ENCODE data around the gene GPC3. TPM values are rescaled to one million over a fixed set of nuclear protein-coding genes. Genes with fewer than 3 reads are reported as not detected.

Gene GPC3
- total and polyA plus RNA-seq, 2 of the 4 experiments (the other 2 are of a cell fraction) = not detected

- H3K4me1 ChIP-seq (ENCODE audit: control insufficient read depth, insufficient read depth, low read length) = no peaks in the 10 kb centered on the region
- dilution Hi-C loops (cut with HindIII; ENCODE audit: low sequenced_read_pairs, unreplicated experiment) = no loop called here
- TF ChIP-seq SMC3 (IDR thresholded peaks at IDR 0.05; ENCODE audit: low read depth, low read length) (no peak), ELK1 (IDR thresholded peaks at IDR 0.05; ENCODE audit: borderline replicate concordance, low read depth, low read length) (no peak), MXI1 (IDR thresholded peaks at IDR 0.05; ENCODE audit: borderline replicate concordance, low read depth, low read length) (no peak), BHLHE40 (IDR thresholded peaks at IDR 0.05; ENCODE audit: low read depth, low read length) (no peak), MAZ (IDR thresholded peaks at IDR 0.05; ENCODE audit: borderline replicate concordance, low read depth, low read length) (no peak), CTCF (conservative IDR thresholded peaks at IDR 0.05; ENCODE audit: low read depth, low read length) (no peak), FOS (IDR thresholded peaks at IDR 0.05; ENCODE audit: low read depth, low read length) (no peak), CEBPB (IDR thresholded peaks at IDR 0.05; ENCODE audit: low read depth, low read length) (no peak), MAFK (IDR thresholded peaks at IDR 0.05; ENCODE audit: low read depth, low read length) (no peak), RAD21 (IDR thresholded peaks at IDR 0.05; ENCODE audit: low read length) (no peak), USF2 (IDR thresholded peaks at IDR 0.05; ENCODE audit: low read depth, low read length) (no peak), RCOR1 (IDR thresholded peaks at IDR 0.05; ENCODE audit: insufficient replicate concordance, low read length) (no peak), RFX5 (IDR thresholded peaks at IDR 0.05; ENCODE audit: low read depth, low read length) (no peak), POLR2A (IDR thresholded peaks at IDR 0.05; ENCODE audit: low read depth, low read length) (no peak), NFE2L2 (IDR thresholded peaks at IDR 0.05; ENCODE audit: low read depth, low read length) (no peak)
These were observed 9.2 kb upstream of the GPC3 start for GRCh38 chrX:133994576-133994975.

More at GRCh38 chrX:133994576-133994975, 9.2 kb upstream of the GPC3 start:
- no peak overlapping the region for H2AK9ac ChIP-seq (replicated peaks; ENCODE audit: low read depth, low read length, poor library complexity)
- H3K27me3 ChIP-seq (ENCODE audit: control insufficient read depth, insufficient read depth, low read length) = peaks cover 2% of the 10 kb centered on the region; the same call in 1 of the 2 replicates
- ChIA-PET POLR2A (ENCODE audit: unreplicated experiment) (no interaction called here), CTCF (interaction anchor here (0.5 kb wide), 1 partner anchor 31 kb away, joined by 4 read pairs; no protein-coding TSS in a partner anchor)
- no peaks in the 10 kb centered on the region for H3K9me1 ChIP-seq (ENCODE audit: insufficient read depth, low read length)
- no peak for ATAC-seq (ENCODE audit: low read depth)
- no peak overlapping the region for H2AK5ac ChIP-seq (ENCODE audit: low read depth, low read length)
- H3K18ac ChIP-seq (ENCODE audit: low read depth, low read length) = no peak overlapping the region
- intact Hi-C loops (cut with micrococcal nuclease) = no loop called here
- no peak overlapping the region for H4K8ac ChIP-seq (ENCODE audit: low read depth in 2 of 2, low read length in 2 of 2)
- H3K56ac ChIP-seq (ENCODE audit: extremely low read depth, insufficient read depth, low read length) = no peak overlapping the region
- no peak overlapping the region for H4K5ac ChIP-seq (ENCODE audit: low read depth, low read length)
- H4K91ac ChIP-seq (ENCODE audit: insufficient read depth, low read depth, low read length) = no peak overlapping the region
- H3K23ac ChIP-seq (ENCODE audit: low read depth, low read length) = no peak overlapping the region
- in situ Hi-C loops (cut with MboI; ENCODE audit: low sequenced_read_pairs) = no loop called here
- H2AFZ ChIP-seq (replicated peaks; ENCODE audit: low read length, poor library complexity) = no peak overlapping the region
- no peaks in the 10 kb centered on the region for H3K36me3 ChIP-seq (ENCODE audit: control insufficient read depth, insufficient read depth, low read length)
- no peak overlapping the region for H2BK20ac ChIP-seq (ENCODE audit: low read depth, low read length)
- no peak overlapping the region for H2BK120ac ChIP-seq (ENCODE audit: low read depth, low read length)
- no peak overlapping the region for H2BK15ac ChIP-seq (ENCODE audit: low read depth, low read length)
- H3K4ac ChIP-seq (ENCODE audit: low read depth, low read length) = no peak overlapping the region
- H3K4me2 ChIP-seq (ENCODE audit: low read depth, low read length) = no peak overlapping the region
- BruUV-seq (replicated peaks) = no TSS peak
- no peaks in the 10 kb centered on the region for H3K79me1 ChIP-seq (ENCODE audit: low read depth in 1 of 2, low read length in 2 of 2)
- H3K27ac ChIP-seq (ENCODE audit: insufficient read depth, low read length) = no peak overlapping the region
- no peak for DNase-seq
- no peak overlapping the region for H3K4me3 ChIP-seq (ENCODE audit: insufficient read depth, low read depth, low read length)
- WGBS, 2 experiments (ENCODE audit: extremely low coverage in 2 of 2, insufficient read length in 1 of 2) = no CpG with 5 or more reads among the region's 2 CpGs
- no peaks in the 10 kb centered on the region for H4K20me1 ChIP-seq (ENCODE audit: insufficient read depth, low read length)
- H3K9ac ChIP-seq (ENCODE audit: low read depth, low read length) = no peak overlapping the region
- no peak overlapping the region for H2BK5ac ChIP-seq (ENCODE audit: low read depth, low read length, poor library complexity, severe bottlenecking)
- H3K9me3 ChIP-seq (ENCODE audit: control insufficient read depth, insufficient read depth, low read length) = no peaks in the 10 kb centered on the region
- H3K14ac ChIP-seq (replicated peaks; ENCODE audit: low read depth, low read length) = no peak overlapping the region

Measured in IMR-90 (cell line).